Activated CD4-positive, alpha-beta T cell treated with anti-CD3 and anti-CD28 coated beads for 36 hours (primary cell): ENCODE results near the gene INO80E. TPM values are rescaled to one million over a fixed set of nuclear protein-coding genes. Genes with fewer than 3 reads are reported as not detected.

Experiments
- ATAC-seq: fragments of 200-7000 bp; cut with Tn5 transposase; one replicate; pipeline ENCODE4 v1.10.0; 2021; ENCODE audit warnings: mild to moderate bottlenecking, moderate library complexity
- CTCF ChIA-PET: fragments of 350-600 bp; sonication (Branson Sonifier 250); formaldehyde crosslinking; loops from one replicate; lab custom pipeline; 2021; ENCODE audit warnings: antibody characterized with exemption; lab: Charles Lee
- POLR2A ChIA-PET: fragments of 350-600 bp; sonication (Branson Sonifier 250); formaldehyde crosslinking; loops from one replicate; lab custom pipeline; 2021; ENCODE audit warnings: antibody characterized with exemption, inconsistent platforms; lab: Charles Lee
- DNase-seq: peaks from one replicate; pipeline ENCODE4 v3.0.0-alpha.2; 2020
- H3K27ac Mint-ChIP-seq: one replicate; pipeline ENCODE4 v1.8.0; 2021; ENCODE audit warnings: mixed read lengths
- H3K27me3 Mint-ChIP-seq: one replicate; pipeline ENCODE4 v1.8.0; 2021; ENCODE audit warnings: mixed read lengths
- H3K36me3 Mint-ChIP-seq: one replicate; pipeline ENCODE4 v1.8.0; 2021; ENCODE audit warnings: low read depth, mixed read lengths
- H3K4me1 Mint-ChIP-seq: one replicate; pipeline ENCODE4 v1.8.0; 2021; ENCODE audit warnings: mixed read lengths
- H3K4me3 Mint-ChIP-seq: one replicate; pipeline ENCODE4 v1.8.0; 2021; ENCODE audit warnings: mild to moderate bottlenecking, moderate library complexity, mixed read lengths
- H3K9me3 Mint-ChIP-seq: one replicate; pipeline ENCODE4 v1.8.0; 2021; ENCODE audit warnings: low read depth, mixed read lengths
- intact Hi-C, 2 experiments: fragments of 100-400 bp; cut with DNase I in 1 of 2; cut with micrococcal nuclease in 1 of 2; formaldehyde crosslinking; loops; one replicate each; pipeline versions ENCODE4 v1.14.2 to v1.15.1; 2022 to 2024; cut with DNase I, micrococcal nuclease
- total RNA-seq, 2 experiments: library from RNA; stranded (reverse); gene quantifications; one replicate each; pipeline ENCODE4 v1.2.3, GENCODE V29; 2021

INO80E gene
- total RNA-seq, 2 experiments from 2014 or later = 80.1 to 106 TPM

DNA sequence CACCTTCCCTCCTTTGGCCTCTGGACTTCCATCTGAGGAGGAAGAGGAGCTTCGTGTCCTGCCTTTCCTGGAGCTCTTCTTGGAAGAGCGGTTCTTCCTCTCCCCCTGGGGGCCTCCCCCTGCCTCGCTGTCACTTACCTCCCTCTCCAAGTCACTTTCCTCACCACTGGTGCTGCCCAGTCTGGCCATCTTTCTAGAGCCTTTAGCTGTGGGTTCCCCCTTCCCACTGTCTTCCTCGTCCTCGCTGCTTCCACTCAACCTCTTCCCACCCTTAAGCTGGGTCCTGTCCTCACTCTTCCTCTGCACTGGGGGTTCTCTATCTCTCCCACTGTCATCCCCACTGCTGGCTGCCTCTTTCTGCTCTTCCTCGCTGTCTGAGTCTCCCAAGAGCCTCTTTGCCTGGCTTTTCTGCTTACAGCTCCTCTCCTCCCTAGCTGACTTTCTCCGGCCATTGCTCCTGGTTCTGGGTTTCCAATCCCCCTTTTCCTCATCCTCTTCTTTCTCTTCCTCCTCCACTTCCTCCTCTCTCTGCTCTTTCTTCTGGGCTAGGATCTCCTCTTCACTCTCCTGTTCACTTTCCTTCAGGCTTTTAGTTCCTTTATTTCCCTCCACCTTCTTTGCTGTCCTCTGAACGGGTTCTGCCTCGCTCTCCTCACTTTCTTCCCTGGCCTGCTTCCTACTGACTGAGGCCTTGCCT lies 2.0 kb upstream of the INO80E start:
- CTCF ChIA-PET = interaction anchor here (0.8 to 1.0 kb wide), 2 partner anchors 21 to 327 kb away, joined by 3 read pairs; no protein-coding TSS in a partner anchor
- Mint-ChIP-seq H3K4me1 (peaks cover 21% of the 10 kb centered on the region), H3K9me3 (no peaks in the 10 kb centered on the region), H3K27me3 (no peaks in the 10 kb centered on the region), H3K36me3 (peaks cover 41% of the 10 kb centered on the region), H3K4me3 (peak overlapping the region; percentile 96), H3K27ac (peak overlapping the region; percentile 98)
- intact Hi-C loops = loop anchor here in 1 of 2 experiments (10.0 kb wide), 1 partner anchor 179 kb away; the partner anchor contains the start of genes PAGR1 and PRRT2
- POLR2A ChIA-PET = interaction anchor here (0.8 to 1.6 kb wide), 5 partner anchors 19 to 177 kb away, joined by 3 to 8 read pairs (median 5); partner anchors contain the start of genes KCTD13 and TAOK2
- ATAC-seq = no peak
- no peak for DNase-seq

DNA sequence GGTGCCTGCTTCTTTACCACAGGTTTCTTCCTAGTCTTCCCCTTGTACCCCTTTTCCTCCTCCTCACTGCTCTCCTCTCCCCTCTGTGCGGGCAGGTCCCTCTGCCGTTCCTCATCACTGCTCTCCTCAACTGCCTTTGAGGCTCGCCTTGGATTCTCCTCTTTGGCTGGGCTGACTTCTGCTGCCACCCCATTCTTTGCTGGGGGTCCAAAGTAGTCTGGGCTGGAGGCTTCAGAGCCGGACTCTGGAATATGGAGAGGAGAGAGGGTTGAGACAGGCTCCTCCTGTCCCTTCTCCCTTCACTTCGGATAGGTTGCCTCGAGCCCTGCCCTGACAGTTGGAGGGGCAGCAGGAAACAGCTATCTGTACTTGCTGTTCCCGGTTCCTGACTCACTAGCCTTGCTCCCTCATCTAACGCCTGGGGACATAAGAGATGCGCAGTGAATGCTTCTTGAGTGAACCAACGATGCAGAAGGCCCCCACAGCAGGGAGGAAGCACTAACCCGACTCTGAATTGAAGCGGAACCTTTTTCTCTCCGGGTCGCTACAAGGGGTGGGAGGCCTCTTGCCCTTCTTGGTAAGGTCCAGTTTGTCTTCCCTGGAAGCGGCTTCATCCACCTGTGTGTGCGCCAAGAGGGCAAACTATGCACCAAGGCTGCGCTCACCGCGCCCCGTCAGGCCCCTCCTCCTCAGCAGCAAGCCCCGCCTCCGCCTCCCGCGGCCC lies 1.3 kb upstream of the INO80E start:
- intact Hi-C loops = loop anchor here (1.0 to 10.0 kb wide), 4 partner anchors 59 to 180 kb away; partner anchors contain the start of genes ALDOA (in 1 of the 2), ASPHD1 (in 1 of the 2), PAGR1 (in 1 of the 2) and PRRT2 (in 1 of the 2)
- peak overlapping the region; percentile 98 for H3K27ac Mint-ChIP-seq
- CTCF ChIA-PET = interaction anchor here (0.6 to 1.2 kb wide), 2 partner anchors 69 to 117 kb away, joined by 3 to 5 read pairs; partner anchors contain the start of gene KCTD13
- POLR2A ChIA-PET = interaction anchor here (0.9 to 1.6 kb wide), 3 partner anchors 9 to 71 kb away, joined by 3 to 8 read pairs (median 3); partner anchors contain the start of genes ALDOA and TAOK2
- no peaks in the 10 kb centered on the region for H3K9me3 Mint-ChIP-seq
- peak; percentile 86 for DNase-seq
- ATAC-seq = peak; percentile 53
- H3K4me1 Mint-ChIP-seq = peaks cover 24% of the 10 kb centered on the region
- peaks cover 45% of the 10 kb centered on the region for H3K36me3 Mint-ChIP-seq
- H3K27me3 Mint-ChIP-seq = no peaks in the 10 kb centered on the region
- peak overlapping the region; percentile 96 for H3K4me3 Mint-ChIP-seq

DNA sequence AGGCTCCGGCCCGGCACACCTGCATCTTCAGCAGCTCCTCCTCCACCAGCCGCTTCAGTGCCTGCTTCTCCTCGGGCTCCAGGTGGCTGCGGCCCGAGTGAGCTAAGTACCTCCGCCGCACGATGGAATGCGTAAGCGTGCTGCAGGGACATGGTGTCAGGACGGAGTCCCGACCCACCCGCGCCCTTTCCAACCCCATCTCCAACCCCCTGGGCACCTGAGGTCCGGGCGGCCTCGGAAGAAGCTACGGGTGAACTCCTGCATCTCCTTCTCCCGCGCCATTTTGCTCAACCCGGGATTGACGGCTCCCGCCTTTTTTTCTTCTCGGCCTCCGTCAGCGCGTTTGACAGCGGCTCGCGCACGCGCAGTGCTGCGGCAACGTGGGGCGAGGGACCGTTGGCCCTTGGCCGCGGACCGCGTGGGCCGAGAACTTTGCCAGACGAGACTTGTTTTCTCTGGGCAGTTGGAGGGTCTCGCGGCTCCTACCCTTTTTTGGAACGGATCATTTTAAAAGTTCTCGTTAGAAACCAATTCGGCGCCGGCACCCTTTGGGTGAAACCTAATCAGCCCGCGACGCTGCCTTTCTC lies 624 bp upstream of the INO80E start, which contains the start of gene HIRIP3:
Gene HIRIP3 (minus strand): TSS at position 294 of the 587 bp plus-strand sequence. CDS start 12 bp downstream, at position 282.
- Mint-ChIP-seq H3K9me3 (no peaks in the 10 kb centered on the region), H3K4me3 (peak within 1 kb of the TSS; percentile 96), H3K27me3 (no peaks in the 10 kb centered on the region), H3K27ac (peak within 1 kb of the TSS; percentile 98), H3K4me1 (peaks cover 25% of the 10 kb centered on the region), H3K36me3 (peaks cover 45% of the 10 kb centered on the region)
- ATAC-seq (peak; percentile 63), DNase-seq (peak; percentile 93)
- ChIA-PET CTCF (interaction anchor here (0.6 to 1.2 kb wide), 3 partner anchors 11 to 118 kb away, joined by 3 to 5 read pairs (median 3); partner anchors contain the start of gene KCTD13), POLR2A (interaction anchor here (0.9 to 1.6 kb wide), 3 partner anchors 10 to 70 kb away, joined by 3 to 8 read pairs (median 3); partner anchors contain the start of genes ALDOA and TAOK2)
- intact Hi-C loops = loop anchor here (1.0 to 10.0 kb wide), 4 partner anchors 58 to 181 kb away; partner anchors contain the start of genes ALDOA (in 1 of the 2), ASPHD1 (in 1 of the 2), PAGR1 (in 1 of the 2) and PRRT2 (in 1 of the 2)

DNA sequence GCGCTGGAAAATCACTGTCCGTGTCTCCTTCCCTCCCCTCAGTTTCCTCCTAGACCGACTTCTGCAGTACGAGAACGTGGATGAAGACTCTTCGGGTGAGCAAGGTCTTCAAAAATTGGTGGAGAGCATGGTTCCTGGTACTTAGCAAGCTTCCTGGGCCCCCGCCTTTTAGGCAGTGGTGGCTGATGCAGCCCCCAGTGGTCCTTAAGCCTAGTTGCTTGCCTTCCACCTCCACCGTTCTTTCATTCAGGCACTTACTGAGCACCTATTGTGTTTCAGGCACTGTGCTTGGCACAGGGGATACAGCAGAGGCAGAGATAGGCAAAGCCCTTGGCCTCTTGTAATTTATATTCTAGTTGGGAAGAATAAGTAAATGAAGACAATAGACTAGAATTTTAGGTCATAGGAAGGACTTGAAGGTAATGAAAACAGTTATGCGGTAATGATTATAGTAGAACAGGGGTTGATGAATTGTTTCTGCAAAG lies 767 bp downstream of the INO80E start:
- Mint-ChIP-seq H3K27me3 (no peaks in the 10 kb centered on the region), H3K36me3 (peaks cover 46% of the 10 kb centered on the region), H3K9me3 (no peaks in the 10 kb centered on the region), H3K4me3 (peak overlapping the region; percentile 96), H3K27ac (peak overlapping the region; percentile 98), H3K4me1 (peaks cover 25% of the 10 kb centered on the region)
- POLR2A ChIA-PET = interaction anchor here (0.7 kb wide), 1 partner anchor 74 kb away, joined by 4 read pairs; no protein-coding TSS in a partner anchor
- DNase-seq = no peak
- no peak for ATAC-seq
- CTCF ChIA-PET = interaction anchor here (0.8 to 1.7 kb wide), 4 partner anchors 21 to 323 kb away, joined by 3 to 5 read pairs (median 3); partner anchors contain the start of gene TAOK2
- intact Hi-C loops = loop anchor here (1.0 to 10.0 kb wide), 14 partner anchors 24 to 1174 kb away; partner anchors contain the start of genes CDIPT (in 2 of the 2), PAGR1 (in 2 of the 2), TAOK2 (in 2 of the 2) and ALDOA (in 1 of the 2)

DNA sequence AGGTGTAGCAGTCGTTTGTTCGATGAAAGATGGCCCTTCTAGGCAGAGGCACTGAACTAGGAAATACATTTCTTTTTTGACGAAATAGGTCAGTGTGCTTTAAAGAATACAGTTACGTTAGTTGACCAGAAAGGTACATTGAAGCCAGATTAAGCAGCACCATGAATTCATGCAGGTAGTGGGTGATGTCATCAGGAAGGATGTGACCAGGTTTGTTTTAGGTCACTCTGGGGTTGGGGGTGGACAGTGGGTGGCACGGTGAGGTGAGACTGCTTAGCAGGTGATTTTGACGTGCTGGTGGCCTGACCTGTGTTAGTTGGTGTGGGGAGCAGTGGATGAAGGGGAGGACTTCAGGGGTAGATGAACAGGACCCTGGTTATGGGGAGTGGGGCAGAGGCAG lies 3.6 kb downstream of the INO80E start:
- Mint-ChIP-seq H3K27me3 (no peaks in the 10 kb centered on the region), H3K27ac (peak overlapping the region; percentile 63), H3K9me3 (no peaks in the 10 kb centered on the region), H3K4me3 (no peak overlapping the region), H3K36me3 (peaks cover 41% of the 10 kb centered on the region), H3K4me1 (peaks cover 18% of the 10 kb centered on the region)
- ChIA-PET POLR2A (no interaction called here), CTCF (interaction anchor here (0.6 to 0.9 kb wide), 2 partner anchors 52 to 54 kb away, joined by 3 read pairs; a partner anchor contains a TSS)
- DNase-seq (no peak), ATAC-seq (no peak)
- intact Hi-C loops = loop anchor here in 1 of 2 experiments (10.0 kb wide), 1 partner anchor 185 kb away; the partner anchor contains the start of genes PAGR1 and PRRT2

DNA sequence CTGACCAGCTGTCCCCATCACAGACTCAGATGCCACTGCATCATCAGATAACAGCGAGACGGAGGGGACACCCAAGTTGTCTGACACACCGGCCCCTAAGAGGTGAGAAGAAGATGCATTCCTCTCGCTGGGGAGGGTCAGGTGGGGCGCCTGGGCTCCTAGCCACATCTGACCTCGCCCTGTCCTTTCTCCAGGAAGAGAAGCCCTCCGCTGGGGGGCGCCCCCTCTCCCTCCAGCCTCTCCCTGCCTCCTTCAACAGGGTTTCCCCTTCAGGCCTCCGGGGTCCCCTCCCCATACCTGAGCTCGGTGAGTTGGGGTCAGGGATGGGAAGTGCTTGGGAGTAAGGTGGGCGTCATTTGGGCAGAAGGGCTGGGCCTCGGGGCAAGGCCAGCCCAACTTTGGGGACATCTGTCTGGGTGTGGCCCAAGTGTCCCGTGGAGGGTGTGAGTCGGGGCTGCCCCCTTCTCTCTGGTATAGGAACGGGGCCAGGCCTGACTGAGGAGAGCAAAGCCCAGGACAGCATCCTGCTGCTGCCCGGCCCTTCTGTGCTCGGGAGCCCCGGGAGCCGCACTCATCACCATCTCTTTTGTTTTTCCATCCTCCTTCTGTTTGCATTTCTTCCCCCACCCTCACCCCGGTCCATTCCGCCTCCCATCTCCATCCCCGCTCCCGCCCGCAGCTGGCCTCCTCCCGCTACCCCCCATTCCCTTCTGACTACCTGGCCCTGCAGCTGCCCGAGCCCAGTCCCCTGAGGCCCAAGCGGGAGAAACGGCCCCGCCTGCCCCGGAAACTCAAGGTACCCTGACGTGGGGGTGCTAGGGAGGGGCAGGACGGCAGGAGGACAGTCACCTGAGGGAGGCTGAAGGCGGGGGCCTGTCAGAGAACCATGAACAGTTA lies 4.9 kb downstream of the INO80E start:
- POLR2A ChIA-PET = no interaction called here
- no peaks in the 10 kb centered on the region for H3K9me3 Mint-ChIP-seq
- H3K27ac Mint-ChIP-seq = no peak overlapping the region
- DNase-seq (no peak), ATAC-seq (no peak)
- no peak overlapping the region for H3K4me3 Mint-ChIP-seq
- H3K4me1 Mint-ChIP-seq = peaks cover 15% of the 10 kb centered on the region
- intact Hi-C loops = no loop called here
- H3K27me3 Mint-ChIP-seq = no peaks in the 10 kb centered on the region
- peaks cover 37% of the 10 kb centered on the region for H3K36me3 Mint-ChIP-seq
- CTCF ChIA-PET = interaction anchor here (0.9 kb wide), 1 partner anchor 52 kb away, joined by 3 read pairs; a partner anchor contains a TSS

DNA sequence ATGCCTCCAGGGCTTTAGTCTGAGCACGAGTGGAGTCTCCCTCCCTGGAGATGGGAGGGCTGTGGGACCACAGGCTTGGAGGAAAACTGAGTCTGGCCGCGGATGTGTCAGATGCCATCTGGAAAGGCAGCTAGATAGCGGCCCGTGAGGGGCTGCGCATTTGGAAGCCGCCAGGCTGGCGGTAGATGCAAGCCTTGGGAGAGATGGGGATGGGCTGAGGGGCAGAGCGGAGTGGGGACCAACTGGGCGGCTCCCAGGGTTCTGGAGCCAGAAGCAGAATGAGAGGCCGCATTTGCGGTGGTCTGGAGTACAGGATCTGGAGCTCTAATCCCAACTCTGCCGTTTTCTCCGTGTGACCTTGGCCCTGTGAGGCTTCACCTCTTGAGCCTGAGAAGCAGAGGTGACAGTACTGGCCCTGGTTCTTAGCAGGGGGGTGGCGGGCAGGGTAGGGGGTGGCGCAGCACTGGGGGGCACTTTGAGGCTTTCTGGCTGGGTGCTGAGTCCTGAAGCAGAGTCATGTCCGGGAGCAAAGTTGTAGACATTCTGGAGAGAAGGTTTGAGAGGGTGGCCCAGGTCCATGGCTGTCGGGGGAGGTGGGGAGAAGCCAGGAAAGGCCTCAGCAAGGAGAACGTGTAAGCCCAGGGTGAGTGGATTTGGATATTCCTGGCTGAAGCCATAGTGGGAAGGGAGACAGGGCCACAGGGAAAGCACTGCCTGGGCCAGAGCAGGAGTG lies 6.7 kb downstream of the INO80E start:
- H3K9me3 Mint-ChIP-seq = no peaks in the 10 kb centered on the region

DNA sequence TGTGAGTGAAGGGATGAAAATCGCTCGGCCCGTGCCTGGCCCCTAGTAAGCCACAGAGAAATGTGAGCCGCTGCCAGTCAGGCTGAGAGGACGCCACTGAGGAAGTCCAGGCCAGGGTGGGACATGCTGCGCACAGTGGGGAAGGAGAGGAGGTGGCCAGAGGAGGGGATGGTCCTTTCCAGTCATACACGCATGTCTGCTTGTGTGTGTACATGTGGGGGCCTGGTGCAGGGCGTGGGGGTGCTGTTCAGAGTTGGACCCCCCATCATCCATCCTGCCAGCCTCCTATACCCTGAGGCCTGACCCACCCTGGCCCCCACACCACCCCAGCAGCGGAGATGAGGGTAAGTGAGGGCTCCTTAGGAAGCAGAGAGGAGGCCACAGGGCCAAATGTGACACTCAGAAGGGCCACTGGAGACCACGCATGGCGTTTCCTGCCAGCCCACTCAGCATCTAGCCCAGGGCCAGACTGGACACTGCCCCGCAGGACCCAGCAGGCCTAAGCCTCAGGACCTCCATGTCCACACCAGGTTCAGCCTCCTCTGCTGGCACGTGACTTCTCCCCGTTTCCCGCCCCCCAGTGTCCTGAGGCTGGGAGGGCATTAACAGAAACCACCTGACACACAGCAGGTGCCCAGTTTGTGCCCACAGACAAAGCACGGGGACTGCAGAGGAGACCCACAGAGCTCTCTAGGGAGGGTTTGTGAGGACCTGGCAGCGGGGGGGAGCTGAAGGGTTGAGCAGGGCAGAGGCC lies 7.8 kb downstream of the INO80E start:
- Mint-ChIP-seq H3K9me3 (no peaks in the 10 kb centered on the region), H3K36me3 (peaks cover 20% of the 10 kb centered on the region), H3K27me3 (peaks cover 2% of the 10 kb centered on the region), H3K4me3 (no peak overlapping the region), H3K4me1 (peaks cover 6% of the 10 kb centered on the region), H3K27ac (no peak overlapping the region)
- ATAC-seq (no peak), DNase-seq (no peak)
- intact Hi-C loops = no loop called here
- ChIA-PET CTCF (interaction anchor here (1.3 to 2.0 kb wide), 2 partner anchors 304 to 312 kb away, joined by 3 to 12 read pairs; no protein-coding TSS in a partner anchor), POLR2A (interaction anchor here (0.5 kb wide), 1 partner anchor 510 kb away, joined by 4 read pairs; no protein-coding TSS in a partner anchor)

More for the DNA sequence above, 6.7 kb downstream of the INO80E start:
- H3K4me3 Mint-ChIP-seq = no peak overlapping the region
- H3K36me3 Mint-ChIP-seq = peaks cover 29% of the 10 kb centered on the region
- ChIA-PET CTCF (interaction anchor here (1.4 kb wide), 1 partner anchor 29 kb away, joined by 4 read pairs; no protein-coding TSS in a partner anchor), POLR2A (no interaction called here)
- ATAC-seq (no peak), DNase-seq (no peak)
- peaks cover 9% of the 10 kb centered on the region for H3K4me1 Mint-ChIP-seq
- no peak overlapping the region for H3K27ac Mint-ChIP-seq
- intact Hi-C loops = no loop called here
- H3K27me3 Mint-ChIP-seq = no peaks in the 10 kb centered on the region
